ENCODE measurements around the gene CD93.
A peak's percentile ranks its signal among the peaks of the same experiment; 100 is the strongest.

Gene CD93

DNA sequence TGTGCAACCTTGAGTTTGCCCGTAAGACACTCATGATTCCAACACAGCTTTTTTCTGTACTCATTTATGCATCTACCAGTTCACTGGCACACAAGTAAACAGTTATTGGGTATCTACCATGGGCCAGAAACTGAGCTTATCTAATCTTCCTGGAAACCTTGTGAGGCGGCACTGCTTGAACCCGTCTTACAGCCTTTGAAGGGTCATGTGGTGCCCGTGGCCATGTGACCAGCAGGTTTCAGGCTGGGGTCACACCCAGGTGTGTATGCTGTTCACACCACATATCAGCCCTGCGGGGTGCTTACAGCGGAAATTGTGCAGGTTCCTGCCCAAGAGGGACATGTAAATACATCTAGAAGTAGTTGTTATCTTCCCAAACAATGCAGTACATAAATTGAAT is 42.7 kb downstream of the CD93 start:
- no peak overlapping the region for H3K4me2 ChIP-seq
- peaks cover 7% of the 10 kb centered on the region for H3K4me1 ChIP-seq
- H3K27ac ChIP-seq = no peak overlapping the region
- no peak overlapping the region for H3K4me3 ChIP-seq
- no peak overlapping the region for H3K9ac ChIP-seq
- no peaks in the 10 kb centered on the region for H3K9me3 ChIP-seq
- peaks cover 15% of the 10 kb centered on the region for H3K27me3 ChIP-seq
- H3K36me3 ChIP-seq = no peaks in the 10 kb centered on the region
- 0 out of 2 replicates have a peak, but pooled peaks cover 7% of the 10 kb centered on the region for H4K20me1 ChIP-seq
- TF ChIP-seq Cebpa-rat (IDR thresholded peaks at IDR 0.05) = no peak

DNA sequence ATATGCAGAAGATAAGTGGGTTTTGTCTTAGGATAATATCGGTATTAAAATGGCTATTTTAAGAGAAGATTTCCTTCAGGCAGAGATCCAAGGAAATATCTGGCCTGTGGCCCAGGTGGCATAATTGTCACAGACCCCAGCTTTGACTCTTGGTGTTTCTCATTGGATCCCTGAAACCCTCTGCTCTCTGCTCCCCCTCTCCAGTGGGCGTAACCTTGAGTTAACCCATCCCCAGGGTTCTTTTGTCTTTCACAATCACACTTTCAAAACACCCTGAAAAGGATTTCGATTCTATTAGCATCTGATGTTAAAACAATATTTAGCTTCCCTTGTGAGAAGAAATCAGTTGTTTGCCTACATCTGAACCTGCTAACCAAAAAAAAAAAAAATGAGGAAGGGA is 43.9 kb downstream of the CD93 start:
- H3K27me3 ChIP-seq = peaks cover 4% of the 10 kb centered on the region
- H3K36me3 ChIP-seq = no peaks in the 10 kb centered on the region
- H3K27ac ChIP-seq = no peak overlapping the region
- H4K20me1 ChIP-seq = no peaks in the 10 kb centered on the region
- no peaks in the 10 kb centered on the region for H3K9me3 ChIP-seq
- H3K4me3 ChIP-seq = no peak overlapping the region
- H3K9ac ChIP-seq = no peak overlapping the region
- TF ChIP-seq Cebpa-rat (IDR thresholded peaks at IDR 0.05) = no peak
- H3K4me1 ChIP-seq = no peaks in the 10 kb centered on the region
- no peak overlapping the region for H3K4me2 ChIP-seq

DNA sequence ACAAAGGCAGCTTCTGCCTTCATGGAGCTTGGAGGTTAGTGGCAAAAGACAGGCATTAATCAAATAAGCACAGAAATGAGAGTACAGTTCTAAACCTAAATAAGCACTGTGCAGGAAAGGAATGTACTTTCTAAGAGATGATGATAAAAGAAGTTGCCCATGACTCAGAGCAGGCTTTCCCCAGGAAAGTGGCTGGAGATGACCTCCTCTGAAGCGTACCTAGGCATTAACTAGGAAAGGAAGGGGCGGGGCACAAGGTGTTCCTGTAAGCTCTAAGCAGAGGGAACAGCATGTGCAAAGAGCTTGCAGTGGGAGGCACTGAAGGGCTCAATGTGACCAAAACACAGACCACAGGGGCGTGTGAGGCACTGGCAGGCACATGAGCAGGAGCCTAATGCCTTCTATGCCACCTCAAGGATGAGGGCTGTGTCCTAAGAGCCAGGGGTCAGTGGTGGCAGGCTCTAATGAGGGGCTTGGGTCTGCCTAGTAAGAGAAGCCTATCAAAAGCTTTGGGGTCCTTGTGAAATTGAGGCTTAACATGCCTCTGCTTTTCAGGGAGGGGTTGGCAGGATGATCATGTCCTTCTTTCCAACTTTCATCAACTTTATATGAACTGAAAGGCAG is 46.1 kb downstream of the CD93 start:
- H3K4me3 ChIP-seq = no peak overlapping the region
- H4K20me1 ChIP-seq = no peaks in the 10 kb centered on the region
- no peak overlapping the region for H3K27ac ChIP-seq
- no peak for TF ChIP-seq Cebpa-rat (IDR thresholded peaks at IDR 0.05)
- H3K9ac ChIP-seq = no peak overlapping the region
- peaks cover 10% of the 10 kb centered on the region for H3K9me3 ChIP-seq
- no peak overlapping the region for H3K4me2 ChIP-seq
- no peaks in the 10 kb centered on the region for H3K36me3 ChIP-seq
- H3K4me1 ChIP-seq = peaks cover 7% of the 10 kb centered on the region; the same call in 1 of the 2 replicates
- H3K27me3 ChIP-seq = no peaks in the 10 kb centered on the region

DNA sequence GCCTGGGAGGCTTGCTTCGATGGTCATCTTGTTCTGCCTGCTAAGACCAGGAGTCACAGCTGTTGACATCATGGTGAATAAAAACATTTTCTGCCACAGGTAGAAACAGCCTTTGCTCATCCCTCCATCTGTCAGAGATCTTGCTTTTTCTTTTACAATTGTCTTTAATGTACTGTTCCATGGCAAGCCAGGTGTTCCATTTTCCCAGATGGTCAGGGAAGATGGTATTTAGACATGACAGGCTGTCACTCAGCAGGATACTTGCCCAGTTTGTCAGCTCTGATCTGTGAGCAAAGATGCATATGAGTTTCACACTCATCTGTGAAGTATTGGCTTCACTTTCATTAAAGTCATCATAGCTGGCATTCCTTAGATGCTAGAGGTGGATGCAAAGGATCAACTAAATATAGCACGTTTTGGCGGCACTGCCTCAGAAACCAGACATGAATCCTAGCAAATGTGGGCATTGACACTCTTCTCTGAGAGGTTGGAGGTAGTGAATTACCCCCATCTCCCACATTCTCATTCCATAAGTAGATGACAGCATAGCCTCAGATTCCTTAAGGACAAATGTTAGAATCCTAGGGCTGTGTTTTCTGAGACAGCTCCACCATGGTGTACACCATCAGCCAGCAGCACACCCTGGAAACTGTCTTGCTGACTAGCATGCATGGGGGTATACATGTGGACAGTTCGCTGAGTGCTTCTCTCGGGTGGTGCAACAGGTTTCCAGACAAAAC is 46.8 kb downstream of the CD93 start:
- Histone ChIP-seq H3K9ac (no peak overlapping the region), H3K27ac (no peak overlapping the region), H3K27me3 (no peaks in the 10 kb centered on the region), H3K4me3 (no peak overlapping the region), H3K4me1 (peaks cover 7% of the 10 kb centered on the region; the same call in 1 of the 2 replicates), H3K36me3 (no peaks in the 10 kb centered on the region), H3K9me3 (peaks cover 13% of the 10 kb centered on the region), H4K20me1 (no peaks in the 10 kb centered on the region), H3K4me2 (no peak overlapping the region)
- TF ChIP-seq Cebpa-rat (IDR thresholded peaks at IDR 0.05) = no peak

DNA sequence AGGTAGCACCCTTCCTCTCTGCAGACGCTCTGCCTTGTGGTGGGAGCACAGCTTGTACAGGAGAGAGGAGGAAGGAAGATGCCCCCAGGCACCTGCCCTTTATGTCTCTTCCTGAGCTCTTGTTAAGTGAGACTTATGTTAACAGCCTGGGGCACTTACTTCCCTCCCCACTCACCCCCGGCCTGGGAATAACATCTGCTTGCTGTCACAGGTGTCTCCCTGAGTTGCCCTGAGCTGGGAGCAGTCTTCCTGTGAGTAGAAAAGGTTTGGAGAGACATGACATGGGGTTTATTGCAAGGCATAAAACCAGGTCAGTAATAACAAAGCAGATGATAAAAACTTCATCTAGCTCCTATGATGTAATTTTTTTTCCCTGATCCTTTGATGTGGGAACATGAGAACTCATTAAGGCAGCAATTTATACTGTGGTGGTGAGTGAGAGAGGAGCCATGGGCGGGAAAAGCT is 49.1 kb downstream of the CD93 start:
- no peak overlapping the region for H3K9ac ChIP-seq
- no peaks in the 10 kb centered on the region for H4K20me1 ChIP-seq
- H3K36me3 ChIP-seq = no peaks in the 10 kb centered on the region
- H3K4me1 ChIP-seq = peaks cover 22% of the 10 kb centered on the region
- H3K4me3 ChIP-seq = no peak overlapping the region
- TF ChIP-seq Cebpa-rat (IDR thresholded peaks at IDR 0.05) = no peak
- peak overlapping the region; percentile 27; the same call in 1 of the 2 replicates for H3K4me2 ChIP-seq
- no peak overlapping the region for H3K27ac ChIP-seq
- H3K27me3 ChIP-seq = no peaks in the 10 kb centered on the region
- H3K9me3 ChIP-seq = peaks cover 13% of the 10 kb centered on the region

DNA sequence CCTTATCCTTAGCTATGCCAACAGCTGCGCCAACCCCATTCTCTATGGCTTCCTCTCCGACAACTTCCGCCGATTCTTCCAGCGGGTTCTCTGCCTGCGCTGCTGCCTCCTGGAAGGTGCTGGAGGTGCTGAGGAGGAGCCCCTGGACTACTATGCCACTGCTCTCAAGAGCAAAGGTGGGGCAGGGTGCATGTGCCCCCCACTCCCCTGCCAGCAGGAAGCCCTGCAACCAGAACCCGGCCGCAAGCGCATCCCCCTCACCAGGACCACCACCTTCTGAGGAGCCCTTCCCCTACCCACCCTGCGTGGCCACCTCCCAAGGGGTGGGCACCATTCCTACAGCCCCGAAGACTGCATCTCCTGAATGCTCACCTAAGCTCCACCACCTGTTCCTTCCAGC is 49.8 kb downstream of the CD93 start:
- TF ChIP-seq Cebpa-rat (IDR thresholded peaks at IDR 0.05) = no peak
- H3K4me3 ChIP-seq = no peak overlapping the region
- peaks cover 24% of the 10 kb centered on the region for H3K4me1 ChIP-seq
- no peak overlapping the region for H3K4me2 ChIP-seq
- no peak overlapping the region for H3K9ac ChIP-seq
- H3K9me3 ChIP-seq = peaks cover 13% of the 10 kb centered on the region
- H3K27ac ChIP-seq = no peak overlapping the region
- no peaks in the 10 kb centered on the region for H4K20me1 ChIP-seq
- H3K27me3 ChIP-seq = no peaks in the 10 kb centered on the region
- no peaks in the 10 kb centered on the region for H3K36me3 ChIP-seq

DNA sequence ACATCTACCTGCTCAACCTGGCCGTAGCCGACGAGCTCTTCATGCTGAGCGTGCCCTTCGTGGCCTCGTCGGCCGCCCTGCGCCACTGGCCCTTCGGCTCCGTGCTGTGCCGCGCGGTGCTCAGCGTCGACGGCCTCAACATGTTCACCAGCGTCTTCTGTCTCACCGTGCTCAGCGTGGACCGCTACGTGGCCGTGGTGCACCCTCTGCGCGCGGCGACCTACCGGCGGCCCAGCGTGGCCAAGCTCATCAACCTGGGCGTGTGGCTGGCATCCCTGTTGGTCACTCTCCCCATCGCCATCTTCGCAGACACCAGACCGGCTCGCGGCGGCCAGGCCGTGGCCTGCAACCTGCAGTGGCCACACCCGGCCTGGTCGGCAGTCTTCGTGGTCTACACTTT is 50.4 kb downstream of the CD93 start:
- TF ChIP-seq Cebpa-rat (IDR thresholded peaks at IDR 0.05) = no peak
- H3K36me3 ChIP-seq = no peaks in the 10 kb centered on the region
- H3K4me2 ChIP-seq = no peak overlapping the region
- H3K9me3 ChIP-seq = peaks cover 13% of the 10 kb centered on the region
- H3K4me1 ChIP-seq = peaks cover 24% of the 10 kb centered on the region
- H3K4me3 ChIP-seq = no peak overlapping the region
- H4K20me1 ChIP-seq = no peaks in the 10 kb centered on the region
- no peaks in the 10 kb centered on the region for H3K27me3 ChIP-seq
- H3K9ac ChIP-seq = no peak overlapping the region
- H3K27ac ChIP-seq = no peak overlapping the region

DNA sequence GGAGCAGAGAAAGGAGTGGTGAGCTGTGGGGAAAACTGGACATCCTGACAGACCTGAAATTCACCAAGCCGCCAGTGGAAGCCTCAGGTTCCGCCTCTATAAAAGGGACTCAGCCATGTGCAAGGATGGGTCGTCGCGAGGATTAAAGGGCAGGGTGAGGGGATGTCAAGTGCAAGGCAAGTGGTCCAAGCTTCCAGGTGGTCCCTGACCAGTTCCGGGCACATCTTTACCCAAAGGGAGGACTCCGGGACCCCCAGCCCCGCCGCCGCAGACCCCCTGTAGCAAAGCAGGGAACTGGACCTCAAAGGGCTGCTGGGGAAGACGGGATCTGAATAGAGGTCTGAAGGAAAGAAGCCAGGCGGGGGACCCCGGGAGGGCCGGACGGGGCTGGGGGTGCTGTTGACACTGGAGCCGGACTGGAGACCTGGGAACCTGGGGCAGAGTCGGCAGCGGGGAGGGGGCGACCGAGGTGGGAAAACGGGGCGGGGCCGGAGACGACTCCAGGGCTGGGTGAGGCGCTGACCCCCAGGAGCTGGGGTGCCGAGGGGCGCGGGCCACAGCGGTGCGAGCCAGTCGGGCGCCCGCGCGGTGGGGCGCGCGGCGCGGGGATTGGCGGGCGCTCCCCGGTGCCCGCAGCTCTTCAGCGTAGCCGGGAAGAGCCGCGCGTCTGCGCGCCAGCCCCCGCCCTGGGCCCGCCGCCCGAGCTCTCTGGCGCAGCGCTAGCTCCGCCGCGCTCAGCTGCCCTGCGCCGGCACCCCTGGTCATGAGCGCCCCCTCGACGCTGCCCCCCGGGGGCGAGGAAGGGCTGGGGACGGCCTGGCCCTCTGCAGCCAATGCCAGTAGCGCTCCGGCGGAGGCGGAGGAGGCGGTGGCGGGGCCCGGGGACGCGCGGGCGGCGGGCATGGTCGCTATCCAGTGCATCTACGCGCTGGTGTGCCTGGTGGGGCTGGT is 51.1 kb downstream of the CD93 start, which contains the start of gene SSTR4:
TSS of gene SSTR4 (plus strand) at position 592 of the 951 bp plus-strand sequence. CDS start at position 764, 172 bp downstream.
- H3K9me3 ChIP-seq = peaks cover 13% of the 10 kb centered on the region
- no peak within 1 kb of the TSS for H3K4me3 ChIP-seq
- no peaks in the 10 kb centered on the region for H3K36me3 ChIP-seq
- TF ChIP-seq Cebpa-rat (IDR thresholded peaks at IDR 0.05) = no peak
- no peak within 1 kb of the TSS for H3K27ac ChIP-seq
- no peaks in the 10 kb centered on the region for H4K20me1 ChIP-seq
- H3K4me2 ChIP-seq = no peak within 1 kb of the TSS
- no peak within 1 kb of the TSS for H3K9ac ChIP-seq
- H3K27me3 ChIP-seq = no peaks in the 10 kb centered on the region
- peaks cover 24% of the 10 kb centered on the region for H3K4me1 ChIP-seq

DNA sequence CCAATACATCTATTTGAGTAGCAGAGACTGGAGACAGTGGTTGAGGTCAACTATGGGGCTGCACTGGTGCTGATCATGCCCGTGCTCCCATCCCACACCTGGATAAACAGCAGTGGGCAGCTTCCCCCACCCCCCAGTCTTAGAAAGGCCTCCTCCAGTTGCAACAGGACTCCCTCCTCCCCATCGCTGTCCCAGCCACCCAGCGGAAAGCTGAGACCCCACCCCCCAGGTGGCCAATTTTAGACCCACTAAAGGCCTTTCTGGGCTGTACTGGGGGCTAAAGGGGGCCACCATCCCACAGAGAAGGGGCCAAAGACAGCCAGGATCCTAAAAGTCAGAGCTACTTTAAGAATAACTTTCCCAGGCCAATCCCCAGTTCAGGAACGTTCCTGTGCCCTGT is 52.2 kb downstream of the CD93 start:
- no peak overlapping the region for H3K27ac ChIP-seq
- peaks cover 13% of the 10 kb centered on the region for H3K9me3 ChIP-seq
- H3K36me3 ChIP-seq = no peaks in the 10 kb centered on the region
- H3K4me1 ChIP-seq = peaks cover 24% of the 10 kb centered on the region
- H3K4me3 ChIP-seq = no peak overlapping the region
- TF ChIP-seq Cebpa-rat (IDR thresholded peaks at IDR 0.05) = no peak
- H3K4me2 ChIP-seq = no peak overlapping the region
- H4K20me1 ChIP-seq = no peaks in the 10 kb centered on the region
- H3K9ac ChIP-seq = no peak overlapping the region
- no peaks in the 10 kb centered on the region for H3K27me3 ChIP-seq
